ENCODE data around the gene CLTC. TPM values are rescaled to one million over a fixed set of nuclear protein-coding genes. Genes with fewer than 3 reads are reported as not detected.

Gene CLTC
- total and polyA plus RNA-seq, 3 experiments from 2014 or later, result 41.1 to 183 (median 177) TPM

DNA sequence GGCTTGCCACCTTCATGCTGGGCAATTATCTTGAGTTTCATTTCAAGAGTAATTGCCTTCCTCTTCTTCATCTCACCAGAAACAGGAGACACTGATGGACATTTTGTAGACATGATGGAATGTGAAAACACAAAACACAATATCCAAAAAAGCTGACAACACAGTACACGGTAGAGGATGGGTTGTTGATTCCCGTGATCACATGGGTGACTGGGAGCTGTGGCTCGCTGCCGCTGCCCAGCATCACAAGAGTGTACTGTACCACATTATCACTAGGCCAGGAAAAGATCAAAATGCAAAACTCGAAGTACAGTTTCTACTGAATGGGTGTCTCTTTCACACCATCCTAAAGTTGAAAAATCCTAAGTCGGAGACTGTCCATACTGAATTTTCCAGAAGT is 80.1 kb downstream of the CLTC start:
- Mint-ChIP-seq H3K4me1 (peaks cover 48 to 76% (median 73%) of the 10 kb centered on the region in 3 donors), H3K27me3 (no peaks in the 10 kb centered on the region), H3K4me3 (no peak overlapping the region), H3K27ac (peak overlapping the region in 5 of 8 donors; percentile 3 to 85 (median 9)), H3K9me3 (no peaks in the 10 kb centered on the region), H3K36me3 (peaks cover 3 to 61% (median 14%) of the 10 kb centered on the region in 3 donors)
- peaks cover 9% of the 10 kb centered on the region for H3K4me1 ChIP-seq (ENCODE audit: insufficient read depth, low read length)
- H3K9me3 ChIP-seq (ENCODE audit: low read length), result no peaks in the 10 kb centered on the region
- H3K4me3 ChIP-seq (ENCODE audit: low read length), result no peak overlapping the region
- H3K36me3 ChIP-seq (ENCODE audit: insufficient read depth, low read length), result peaks cover 12% of the 10 kb centered on the region
- H3K27me3 ChIP-seq (ENCODE audit: insufficient read depth, low read length, poor library complexity, severe bottlenecking), result no peaks in the 10 kb centered on the region
- no peak for DNase-seq
- CTCF ChIA-PET, result no interaction called here
- POLR2A ChIA-PET, result no interaction called here
- H3K27ac ChIP-seq (ENCODE audit: low read depth, low read length), result no peak overlapping the region

DNA sequence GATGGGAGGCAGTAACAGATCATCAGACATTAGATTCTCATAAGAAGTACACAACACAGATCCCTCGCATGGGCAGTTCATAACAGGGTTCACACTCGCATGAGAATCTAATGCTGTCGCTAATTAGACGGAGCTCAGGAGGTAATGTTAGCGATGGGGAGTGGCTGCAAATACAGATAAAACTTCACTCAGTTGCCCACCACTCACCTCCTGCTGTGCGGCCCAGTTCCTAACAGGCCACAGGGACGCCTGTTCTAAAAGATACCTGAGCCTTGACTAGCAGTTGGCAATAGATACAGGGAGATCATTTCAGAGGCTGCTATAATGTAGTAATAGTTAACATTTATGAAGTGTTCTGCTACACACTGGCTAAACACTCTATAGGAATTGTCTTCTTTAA is 82.6 kb downstream of the CLTC start:
- Mint-ChIP-seq H3K36me3 (peaks cover 3 to 48% (median 12%) of the 10 kb centered on the region in 3 donors), H3K9me3 (no peaks in the 10 kb centered on the region), H3K27me3 (no peaks in the 10 kb centered on the region), H3K27ac (peak overlapping the region in 4 of 8 donors; percentile 6 to 59 (median 40)), H3K4me3 (peak overlapping the region in 1 of 7 donors; percentile 16), H3K4me1 (peaks cover 65 to 86% (median 86%) of the 10 kb centered on the region in 3 donors)
- Histone ChIP-seq H3K4me3 (ENCODE audit: low read length) (no peak overlapping the region), H3K27ac (ENCODE audit: low read depth, low read length) (no peak overlapping the region), H3K27me3 (ENCODE audit: insufficient read depth, low read length, poor library complexity, severe bottlenecking) (no peaks in the 10 kb centered on the region), H3K9me3 (ENCODE audit: low read length) (no peaks in the 10 kb centered on the region), H3K36me3 (ENCODE audit: insufficient read depth, low read length) (peaks cover 12% of the 10 kb centered on the region), H3K4me1 (ENCODE audit: insufficient read depth, low read length) (peaks cover 27% of the 10 kb centered on the region)
- ChIA-PET CTCF (no interaction called here), POLR2A (no interaction called here)
- no peak for DNase-seq

GRCh38 chr17:59707149-59707970 is 87.7 kb downstream of the CLTC start, which contains the start of the genes PTRH2 and VMP1:
TSS of gene PTRH2 (minus strand) at chr17:59707430. CDS start at chr17:59697978, 9,452 bp downstream.
TSS of gene VMP1 (plus strand) at chr17:59707654. CDS start at chr17:59731447, 23,793 bp downstream.
- Histone ChIP-seq H3K27me3 (ENCODE audit: insufficient read depth, low read length, poor library complexity, severe bottlenecking) (no peaks in the 10 kb centered on the region), H3K27ac (ENCODE audit: low read depth, low read length) (peak within 1 kb of the TSS; percentile 95), H3K4me1 (ENCODE audit: insufficient read depth, low read length) (peaks cover 39% of the 10 kb centered on the region), H3K36me3 (ENCODE audit: insufficient read depth, low read length) (no peaks in the 10 kb centered on the region), H3K9me3 (ENCODE audit: low read length) (no peaks in the 10 kb centered on the region), H3K4me3 (ENCODE audit: low read length) (peak within 1 kb of the TSS; percentile 69)
- CTCF ChIA-PET, result interaction anchor here (0.7 to 1.3 kb wide), 2 partner anchors 17 to 85 kb away, joined by 3 to 5 read pairs; no protein-coding TSS in a partner anchor
- H3K27ac Mint-ChIP-seq, result peak within 1 kb of the TSS; percentile 95 to 100 (median 100)
- DNase-seq, result peak; percentile 86 to 94 (median 90)
- peaks cover 63 to 75% (median 74%) of the 10 kb centered on the region in 3 donors for H3K4me1 Mint-ChIP-seq
- H3K4me3 Mint-ChIP-seq, result peak within 1 kb of the TSS; percentile 96 to 100 (median 98)
- H3K9me3 Mint-ChIP-seq, result no peaks in the 10 kb centered on the region
- peaks cover 0 to 25% (median 0%) of the 10 kb centered on the region in 3 donors for H3K36me3 Mint-ChIP-seq
- H3K27me3 Mint-ChIP-seq, result no peaks in the 10 kb centered on the region
- POLR2A ChIA-PET, result interaction anchor here (0.7 to 1.5 kb wide), 5 partner anchors 88 to 970 kb away, joined by 3 to 6 read pairs (median 5); partner anchors contain the start of genes CLTC and DHX40

GRCh38 chr17:59707971-59708430 is 88.3 kb downstream of the CLTC start:
- H3K4me1 Mint-ChIP-seq, result peaks cover 65 to 75% (median 74%) of the 10 kb centered on the region in 3 donors
- H3K9me3 ChIP-seq (ENCODE audit: low read length), result no peaks in the 10 kb centered on the region
- no peaks in the 10 kb centered on the region for H3K27me3 ChIP-seq (ENCODE audit: insufficient read depth, low read length, poor library complexity, severe bottlenecking)
- peak overlapping the region; percentile 95 to 100 (median 100) for H3K27ac Mint-ChIP-seq
- peak in 1 of 5 donors; percentile 18 for DNase-seq
- H3K4me3 Mint-ChIP-seq, result peak overlapping the region; percentile 96 to 100 (median 98)
- CTCF ChIA-PET, result interaction anchor here (1.3 kb wide), 1 partner anchor 18 kb away, joined by 5 read pairs; no protein-coding TSS in a partner anchor
- H3K36me3 ChIP-seq (ENCODE audit: insufficient read depth, low read length), result no peaks in the 10 kb centered on the region
- peaks cover 0 to 22% (median 5%) of the 10 kb centered on the region in 3 donors for H3K36me3 Mint-ChIP-seq
- POLR2A ChIA-PET, result interaction anchor here (1.1 to 1.5 kb wide), 2 partner anchors 132 to 151 kb away, joined by 3 to 5 read pairs; no protein-coding TSS in a partner anchor
- H3K27me3 Mint-ChIP-seq, result no peaks in the 10 kb centered on the region
- H3K4me3 ChIP-seq (ENCODE audit: low read length), result peak overlapping the region; percentile 69
- peaks cover 43% of the 10 kb centered on the region for H3K4me1 ChIP-seq (ENCODE audit: insufficient read depth, low read length)
- H3K9me3 Mint-ChIP-seq, result no peaks in the 10 kb centered on the region
- peak overlapping the region; percentile 95 for H3K27ac ChIP-seq (ENCODE audit: low read depth, low read length)

GRCh38 chr17:59711936-59712335 is 92.2 kb downstream of the CLTC start:
- H3K36me3 ChIP-seq (ENCODE audit: insufficient read depth, low read length), result no peaks in the 10 kb centered on the region
- H3K4me1 ChIP-seq (ENCODE audit: insufficient read depth, low read length), result peaks cover 16% of the 10 kb centered on the region
- H3K4me3 ChIP-seq (ENCODE audit: low read length), result no peak overlapping the region
- no peaks in the 10 kb centered on the region for H3K9me3 ChIP-seq (ENCODE audit: low read length)
- Mint-ChIP-seq H3K4me3 (no peak overlapping the region), H3K9me3 (no peaks in the 10 kb centered on the region), H3K27me3 (no peaks in the 10 kb centered on the region), H3K4me1 (peaks cover 58 to 73% (median 65%) of the 10 kb centered on the region in 3 donors), H3K27ac (peak overlapping the region in 3 of 8 donors; percentile 19 to 26 (median 22)), H3K36me3 (peaks cover 0 to 15% (median 5%) of the 10 kb centered on the region in 3 donors)
- ChIA-PET POLR2A (no interaction called here), CTCF (no interaction called here)
- no peaks in the 10 kb centered on the region for H3K27me3 ChIP-seq (ENCODE audit: insufficient read depth, low read length, poor library complexity, severe bottlenecking)
- no peak overlapping the region for H3K27ac ChIP-seq (ENCODE audit: low read depth, low read length)
- no peak for DNase-seq

DNA sequence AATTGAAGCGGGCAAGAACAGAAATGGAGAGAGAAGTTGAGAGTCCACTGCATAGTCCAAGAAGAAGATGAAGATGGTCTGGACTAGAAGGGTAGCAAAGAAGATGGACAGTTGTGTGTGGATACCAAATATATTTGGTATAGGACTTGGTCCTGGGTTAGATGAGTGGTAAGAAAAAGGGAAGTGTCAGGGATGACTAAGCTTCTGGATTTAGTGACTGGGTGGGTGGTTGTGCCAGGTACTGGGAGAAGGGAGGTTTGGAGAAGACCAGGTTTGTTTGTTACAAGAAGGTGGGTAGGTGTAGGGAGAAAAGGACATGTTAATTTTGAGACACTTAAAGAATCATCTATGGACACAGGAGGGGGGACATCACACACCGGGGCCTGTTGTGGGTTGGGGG is 93.2 kb downstream of the CLTC start:
- Histone ChIP-seq H3K27me3 (ENCODE audit: insufficient read depth, low read length, poor library complexity, severe bottlenecking) (no peaks in the 10 kb centered on the region), H3K9me3 (ENCODE audit: low read length) (no peaks in the 10 kb centered on the region), H3K36me3 (ENCODE audit: insufficient read depth, low read length) (no peaks in the 10 kb centered on the region), H3K4me1 (ENCODE audit: insufficient read depth, low read length) (peaks cover 14% of the 10 kb centered on the region), H3K27ac (ENCODE audit: low read depth, low read length) (no peak overlapping the region), H3K4me3 (ENCODE audit: low read length) (no peak overlapping the region)
- no peak overlapping the region for H3K4me3 Mint-ChIP-seq
- H3K27me3 Mint-ChIP-seq, result no peaks in the 10 kb centered on the region
- POLR2A ChIA-PET, result no interaction called here
- no peak for DNase-seq
- H3K4me1 Mint-ChIP-seq, result peaks cover 50 to 66% (median 58%) of the 10 kb centered on the region in 3 donors
- H3K36me3 Mint-ChIP-seq, result peaks cover 0 to 8% (median 5%) of the 10 kb centered on the region in 3 donors
- H3K27ac Mint-ChIP-seq, result peak overlapping the region in 3 of 8 donors; percentile 9 to 48 (median 39)
- no peaks in the 10 kb centered on the region for H3K9me3 Mint-ChIP-seq
- CTCF ChIA-PET, result no interaction called here

GRCh38 chr17:59714255-59714654 is 94.6 kb downstream of the CLTC start:
- H3K27ac ChIP-seq (ENCODE audit: low read depth, low read length), result no peak overlapping the region
- H3K4me1 ChIP-seq (ENCODE audit: insufficient read depth, low read length), result peaks cover 4% of the 10 kb centered on the region
- Mint-ChIP-seq H3K9me3 (no peaks in the 10 kb centered on the region), H3K4me3 (no peak overlapping the region), H3K27ac (no peak overlapping the region), H3K27me3 (no peaks in the 10 kb centered on the region), H3K4me1 (peaks cover 41 to 64% (median 46%) of the 10 kb centered on the region in 3 donors), H3K36me3 (peaks cover 0 to 5% (median 5%) of the 10 kb centered on the region in 3 donors)
- no peaks in the 10 kb centered on the region for H3K36me3 ChIP-seq (ENCODE audit: insufficient read depth, low read length)
- no peak for DNase-seq
- H3K9me3 ChIP-seq (ENCODE audit: low read length), result no peaks in the 10 kb centered on the region
- CTCF ChIA-PET, result no interaction called here
- no peak overlapping the region for H3K4me3 ChIP-seq (ENCODE audit: low read length)
- no peaks in the 10 kb centered on the region for H3K27me3 ChIP-seq (ENCODE audit: insufficient read depth, low read length, poor library complexity, severe bottlenecking)
- POLR2A ChIA-PET, result interaction anchor here (0.6 kb wide), 1 partner anchor 200 kb away, joined by 3 read pairs; no protein-coding TSS in a partner anchor

- H3K4me3 ChIP-seq (ENCODE audit: low read length), result no peak overlapping the region
- no peak for DNase-seq
- ChIA-PET POLR2A (no interaction called here), CTCF (no interaction called here)
- Mint-ChIP-seq H3K27me3 (no peaks in the 10 kb centered on the region), H3K36me3 (peaks cover 0 to 6% (median 5%) of the 10 kb centered on the region in 3 donors), H3K27ac (no peak overlapping the region), H3K4me1 (peaks cover 30 to 59% (median 44%) of the 10 kb centered on the region in 3 donors), H3K4me3 (no peak overlapping the region), H3K9me3 (no peaks in the 10 kb centered on the region)
- H3K9me3 ChIP-seq (ENCODE audit: low read length), result no peaks in the 10 kb centered on the region
- no peaks in the 10 kb centered on the region for H3K36me3 ChIP-seq (ENCODE audit: insufficient read depth, low read length)
- H3K27me3 ChIP-seq (ENCODE audit: insufficient read depth, low read length, poor library complexity, severe bottlenecking), result no peaks in the 10 kb centered on the region
- H3K27ac ChIP-seq (ENCODE audit: low read depth, low read length), result no peak overlapping the region
- H3K4me1 ChIP-seq (ENCODE audit: insufficient read depth, low read length), result peaks cover 4% of the 10 kb centered on the region
Observed at GRCh38 chr17:59716427-59716826, 96.7 kb downstream of the CLTC start.

All from CD8-positive, alpha-beta memory T cell (primary cell).